CD4-positive, alpha-beta T cell treated with Interleukin-4 for 4 hours (primary cell): ENCODE results near the gene EHD4.

Source experiments
- DNase-seq: peaks from one replicate; pipeline ENCODE4 v3.0.0-alpha.2; 2020

The EHD4 gene

GRCh38 chr15:41979493-41980266 lies 7.3 kb upstream of the EHD4 start:
- no peak for DNase-seq

GRCh38 chr15:41978534-41978933 lies 6.2 kb upstream of the EHD4 start:
- DNase-seq = no peak

GRCh38 chr15:41977757-41978383 lies 5.5 kb upstream of the EHD4 start:
- no peak for DNase-seq

- DNase-seq = no peak
Measured at GRCh38 chr15:41975669-41976068, 3.3 kb upstream of the EHD4 start.

GRCh38 chr15:41974041-41974440 lies 1.7 kb upstream of the EHD4 start:
- DNase-seq = no peak

GRCh38 chr15:41971895-41972252 lies 483 bp downstream of the EHD4 start:
- peak; percentile 5 for DNase-seq

- DNase-seq = peak; percentile 84
Measured at GRCh38 chr15:41971089-41971894, 1.1 kb downstream of the EHD4 start.

- no peak for DNase-seq
Measured at GRCh38 chr15:41970456-41970855, 1.9 kb downstream of the EHD4 start.

- peak; percentile 72 for DNase-seq
Measured at GRCh38 chr15:41969851-41970431, 2.4 kb downstream of the EHD4 start.

GRCh38 chr15:41968701-41969100 lies 3.7 kb downstream of the EHD4 start:
- DNase-seq = no peak

GRCh38 chr15:41967506-41968206 lies 4.7 kb downstream of the EHD4 start:
- peak; percentile 16 for DNase-seq

- no peak for DNase-seq
Measured at GRCh38 chr15:41966920-41967465, 5.4 kb downstream of the EHD4 start.

GRCh38 chr15:41966414-41966812 lies 5.9 kb downstream of the EHD4 start:
- no peak for DNase-seq

- DNase-seq = no peak
Measured at GRCh38 chr15:41965441-41966413, 6.6 kb downstream of the EHD4 start.

- no peak for DNase-seq
Measured at GRCh38 chr15:41961595-41962202, 10.7 kb downstream of the EHD4 start.

GRCh38 chr15:41961001-41961518 lies 11.3 kb downstream of the EHD4 start:
- no peak for DNase-seq

GRCh38 chr15:41958002-41958420 lies 14.3 kb downstream of the EHD4 start:
- DNase-seq = no peak

GRCh38 chr15:41957021-41957897 lies 15.1 kb downstream of the EHD4 start:
- DNase-seq = no peak

GRCh38 chr15:41955807-41956525 lies 16.4 kb downstream of the EHD4 start:
- no peak for DNase-seq
